Left lung (tissue), 10 donors: ENCODE data around the gene COMMD3. TPM values are rescaled to one million over a fixed set of nuclear protein-coding genes. Genes with fewer than 3 reads are reported as not detected.
A peak's percentile ranks its signal among the peaks of the same experiment; 100 is the strongest.

Source experiments
- ATAC-seq: fragments of 200-7000 bp; cut with Tn5 transposase; one replicate; pipeline ENCODE4 v1.9.1; 2020; ENCODE audit warnings: moderate library complexity
- DNase-seq, 4 donors: peaks; one replicate each; pipeline ENCODE4 v3.0.0-alpha.2; 2013 to 2020
- H3K27ac ChIP-seq, 2 donors: fragments of 200-600 bp; sonication (generic) in 1 of 2; one replicate each; pipeline versions ENCODE4 v1.5.0 to v1.8.0; 2020 to 2021
- H3K27me3 ChIP-seq, 2 donors: fragments of 200-600 bp; sonication (generic) in 1 of 2; one replicate each; pipeline versions ENCODE4 v1.5.0 to v1.8.0; 2020 to 2021
- H3K36me3 ChIP-seq, 2 donors: fragments of 200-600 bp; sonication (generic) in 1 of 2; one replicate each; pipeline versions ENCODE4 v1.5.0 to v1.8.0; 2020 to 2021
- H3K4me1 ChIP-seq, 2 donors: fragments of 200-600 bp; one replicate each; pipeline ENCODE4 v1.8.0; 2021
- H3K4me3 ChIP-seq, 2 donors: fragments of 200-600 bp; sonication (generic) in 1 of 2; one replicate each; pipeline versions ENCODE4 v1.5.0 to v1.8.0; 2020 to 2021; ENCODE audit warnings: mild to moderate bottlenecking in 1 of 2
- H3K9me3 ChIP-seq, 2 donors: fragments of 200-600 bp; sonication (generic) in 1 of 2; one replicate each; pipeline versions ENCODE4 v1.5.0 to v1.8.0; 2020 to 2021
- CTCF ChIP-seq, 2 donors: fragments of 200-600 bp; sonication (generic) in 1 of 2; IDR thresholded peaks; one replicate each; pipeline versions ENCODE4 v1.5.0 to v1.8.0; 2021; ENCODE audit warnings: antibody characterized with exemption in 2 of 2
- intact Hi-C, 2 donors: fragments of 100-400 bp; cut with DNase I; formaldehyde crosslinking; loops; one replicate each; pipeline versions ENCODE4 v1.11.2 to v1.14.2; 2022
- polyA plus RNA-seq, 6 donors: library from polyadenylated mRNA; unstranded; fragments of 120-200 nt; gene quantifications; one replicate each; pipeline ENCODE4 v1.2.1, GENCODE V29; 2013; ENCODE audit not compliant: insufficient read length in 6 of 6
- total RNA-seq, 2 donors: library from RNA; stranded (reverse); fragmentation: NEBNext Ultra II Directional; extraction: Animal tissue kit (Norgen Biotek cat#: 25700); gene quantifications; one replicate each; pipeline ENCODE4 v1.2.1, GENCODE V29; 2021
- donor health status: DM: no; HTN: yes; CAD: no.
- donor health status: DM: no; HTN: no; CAD: no.

COMMD3 gene
- total and polyA plus RNA-seq, 8 donors, result 54.3 to 88.7 (median 70.8) TPM

GRCh38 chr10:22321156-22321923 is 5.2 kb downstream of the COMMD3 start:
- no peak for TF ChIP-seq CTCF (IDR thresholded peaks at IDR 0.05)
- H3K27me3 ChIP-seq, result peaks cover 12 to 37% of the 10 kb centered on the region in 2 donors
- H3K27ac ChIP-seq, result peak overlapping the region; percentile 90 to 95
- no peaks in the 10 kb centered on the region for H3K9me3 ChIP-seq
- H3K36me3 ChIP-seq, result no peaks in the 10 kb centered on the region
- H3K4me1 ChIP-seq, result peaks cover 25 to 64% of the 10 kb centered on the region in 2 donors
- peak; percentile 68 to 91 (median 74) for DNase-seq
- intact Hi-C loops, result loop anchor here in 1 of 2 donors (10.0 kb wide), 1 partner anchor 67 kb away; no protein-coding TSS in a partner anchor
- H3K4me3 ChIP-seq, result peak overlapping the region; percentile 71 to 84
- ATAC-seq, result peak; percentile 47

GRCh38 chr10:22321924-22322640 is 5.9 kb downstream of the COMMD3 start:
- Histone ChIP-seq H3K4me1 (peaks cover 22 to 61% of the 10 kb centered on the region in 2 donors), H3K4me3 (peak overlapping the region; percentile 44 to 58), H3K27ac (no peak overlapping the region), H3K36me3 (no peaks in the 10 kb centered on the region), H3K27me3 (peaks cover 12 to 37% of the 10 kb centered on the region in 2 donors), H3K9me3 (no peaks in the 10 kb centered on the region)
- ATAC-seq (no peak), DNase-seq (peak in 2 of 4 donors; percentile 33 to 84)
- TF ChIP-seq CTCF (IDR thresholded peaks at IDR 0.05), result no peak
- intact Hi-C loops, result loop anchor here in 1 of 2 donors (10.0 kb wide), 1 partner anchor 67 kb away; no protein-coding TSS in a partner anchor

GRCh38 chr10:22322641-22323160 is 6.5 kb downstream of the COMMD3 start:
- Histone ChIP-seq H3K27me3 (peaks cover 12 to 37% of the 10 kb centered on the region in 2 donors), H3K4me3 (peak overlapping the region; percentile 44 to 58), H3K9me3 (no peaks in the 10 kb centered on the region), H3K36me3 (peaks cover 0 to under 1% of the 10 kb centered on the region in 2 donors), H3K27ac (no peak overlapping the region), H3K4me1 (peaks cover 16 to 55% of the 10 kb centered on the region in 2 donors)
- no peak for TF ChIP-seq CTCF (IDR thresholded peaks at IDR 0.05)
- no peak for DNase-seq
- no peak for ATAC-seq
- intact Hi-C loops, result loop anchor here in 1 of 2 donors (10.0 kb wide), 1 partner anchor 68 kb away; no protein-coding TSS in a partner anchor

- Histone ChIP-seq H3K27ac (no peak overlapping the region), H3K4me1 (peaks cover 13 to 49% of the 10 kb centered on the region in 2 donors), H3K4me3 (no peak overlapping the region), H3K36me3 (peaks cover 0 to 10% of the 10 kb centered on the region in 2 donors), H3K27me3 (peaks cover 12 to 37% of the 10 kb centered on the region in 2 donors), H3K9me3 (no peaks in the 10 kb centered on the region)
- TF ChIP-seq CTCF (IDR thresholded peaks at IDR 0.05), result no peak
- DNase-seq (no peak), ATAC-seq (no peak)
- intact Hi-C loops, result loop anchor here in 1 of 2 donors (10.0 kb wide), 1 partner anchor 69 kb away; no protein-coding TSS in a partner anchor
Observed at GRCh38 chr10:22323538-22324305, 7.5 kb downstream of the COMMD3 start.
